CD4-positive, alpha-beta T cell (primary cell): Measurements from ENCODE around the gene MYO15B. TPM values are rescaled to one million over a fixed set of nuclear protein-coding genes. Genes with fewer than 3 reads are reported as not detected.
A peak's percentile ranks its signal among the peaks of the same experiment; 100 is the strongest.
"Not testable (repeated sequence)": the region's sequence is repeated elsewhere in the genome, so short reads cannot be mapped to it uniquely, and the experiment has no call there.

ENCODE experiments used
- ATAC-seq: fragments of 200-7000 bp; cut with Tn5 transposase; one replicate; pipeline ENCODE4 v1.10.0; 2022; ENCODE audit warnings: mild to moderate bottlenecking; ENCODE audit not compliant: poor library complexity
- CTCF ChIA-PET: fragments of 350-600 bp; sonication (Branson Sonifier 250); formaldehyde crosslinking; loops from one replicate; lab custom pipeline; 2021; ENCODE audit warnings: antibody characterized with exemption, inconsistent platforms; lab: Charles Lee
- POLR2A ChIA-PET: fragments of 350-600 bp; sonication (Branson Sonifier 250); formaldehyde crosslinking; loops from one replicate; lab custom pipeline; 2021; ENCODE audit warnings: antibody characterized with exemption, inconsistent platforms; lab: Charles Lee
- DNase-seq, 14 experiments: peaks; one replicate each; pipeline ENCODE4 v3.0.0-alpha.2; 2013 to 2020; ENCODE audit warnings: mixed read lengths in 2 of 14
- H3K27ac ChIP-seq, 2 donors: one replicate each; pipeline versions ENCODE4 v1.5.1 to v1.7.0; 2013; ENCODE audit warnings: low read length in 2 of 2, low read depth in 1 of 2, mild to moderate bottlenecking in 1 of 2
- H3K27me3 ChIP-seq, 2 experiments: 1 replicate in 1 of 2; 2 replicates in 1 of 2; pipeline versions ENCODE4 v1.6.1 to v1.7.0; 2013; ENCODE audit warnings: low read length in 2 of 2, control low read depth in 1 of 2, mild to moderate bottlenecking in 1 of 2, moderate library complexity in 1 of 2; ENCODE audit not compliant: insufficient read depth in 2 of 2, control insufficient read depth in 1 of 2
- H3K36me3 ChIP-seq: one replicate; pipeline ENCODE4 v1.6.1; 2013; ENCODE audit warnings: low read length, control low read depth; ENCODE audit not compliant: insufficient read depth
- H3K4me1 ChIP-seq: one replicate; pipeline ENCODE4 v1.6.1; 2013; ENCODE audit warnings: low read length, control low read depth; ENCODE audit not compliant: insufficient read depth
- H3K4me3 ChIP-seq: one replicate; pipeline ENCODE4 v1.5.1; 2013; ENCODE audit warnings: mild to moderate bottlenecking, low read length, moderate library complexity
- H3K9me3 ChIP-seq, 2 experiments: 1 replicate in 1 of 2; 2 replicates in 1 of 2; pipeline versions ENCODE4 v1.6.1 to v1.7.0; 2013; ENCODE audit warnings: low read length in 2 of 2, mild to moderate bottlenecking in 2 of 2, control low read depth in 1 of 2, moderate library complexity in 1 of 2; ENCODE audit not compliant: control insufficient read depth in 1 of 2, insufficient read depth in 1 of 2
- H3K27ac Mint-ChIP-seq: one replicate; pipeline ENCODE4 v1.8.0; 2020; ENCODE audit warnings: mixed read lengths
- H3K27me3 Mint-ChIP-seq: one replicate; pipeline ENCODE4 v1.8.0; 2021; ENCODE audit warnings: mixed read lengths
- H3K36me3 Mint-ChIP-seq: one replicate; pipeline ENCODE4 v1.8.0; 2021; ENCODE audit warnings: low read depth, mixed read lengths
- H3K4me1 Mint-ChIP-seq: one replicate; pipeline ENCODE4 v1.8.0; 2021; ENCODE audit warnings: low read depth, mixed read lengths
- H3K4me3 Mint-ChIP-seq: one replicate; pipeline ENCODE4 v1.8.0; 2020; ENCODE audit warnings: mild to moderate bottlenecking, mixed read lengths
- H3K9me3 Mint-ChIP-seq: one replicate; pipeline ENCODE4 v1.8.0; 2020; ENCODE audit warnings: mixed read lengths
- CTCF ChIP-seq: fragments of 200-600 bp; IDR thresholded peaks from one replicate; pipeline ENCODE4 v1.8.0; 2022; ENCODE audit warnings: antibody characterized with exemption, mild to moderate bottlenecking
- intact Hi-C, 2 experiments: fragments of 100-400 bp; cut with DNase I in 1 of 2; cut with micrococcal nuclease in 1 of 2; formaldehyde crosslinking; loops; one replicate each; pipeline versions ENCODE4 v1.15.1 to v1.9.0; 2023 to 2025; cut with DNase I, micrococcal nuclease
- total RNA-seq, 174 experiments: library from RNA in 2 of 174; stranded (reverse) in 2 of 174; gene quantifications; one replicate each; pipeline ENCODE4 v1.2.3 and lab custom pipeline; 2021 to 2026

MYO15B gene
- total RNA-seq, 2 experiments from 2014 or later, result 202 to 209 TPM

- no peaks in the 10 kb centered on the region for H3K36me3 ChIP-seq
- no peaks in the 10 kb centered on the region for H3K36me3 Mint-ChIP-seq
- H3K4me1 ChIP-seq, result peaks cover 32% of the 10 kb centered on the region
- no peak overlapping the region for H3K4me3 ChIP-seq
- no peak overlapping the region for H3K4me3 Mint-ChIP-seq
- peak overlapping the region; percentile 9 for H3K27ac Mint-ChIP-seq
- no peaks in the 10 kb centered on the region for H3K27me3 Mint-ChIP-seq
- H3K27me3 ChIP-seq, result no peaks in the 10 kb centered on the region
- intact Hi-C loops, result no loop called here
- H3K9me3 Mint-ChIP-seq, result no peaks in the 10 kb centered on the region
- ATAC-seq (no peak), DNase-seq (no peak)
- TF ChIP-seq CTCF, result no peak
- no peaks in the 10 kb centered on the region for H3K9me3 ChIP-seq
- ChIA-PET CTCF (no interaction called here), POLR2A (no interaction called here)
- peaks cover 11% of the 10 kb centered on the region for H3K4me1 Mint-ChIP-seq
- no peak overlapping the region for H3K27ac ChIP-seq
Measured at GRCh38 chr17:75591722-75592302, 4.2 kb downstream of the MYO15B start.

GRCh38 chr17:75592348-75593020 is 4.9 kb downstream of the MYO15B start:
- ChIA-PET CTCF (no interaction called here), POLR2A (no interaction called here)
- no peak for TF ChIP-seq CTCF
- Mint-ChIP-seq H3K27ac (no peak overlapping the region), H3K4me3 (no peak overlapping the region), H3K4me1 (peaks cover 11% of the 10 kb centered on the region), H3K36me3 (no peaks in the 10 kb centered on the region), H3K9me3 (no peaks in the 10 kb centered on the region), H3K27me3 (no peaks in the 10 kb centered on the region)
- no peak for ATAC-seq
- Histone ChIP-seq H3K9me3 (no peaks in the 10 kb centered on the region), H3K27me3 (no peaks in the 10 kb centered on the region), H3K4me1 (peaks cover 30% of the 10 kb centered on the region), H3K4me3 (no peak overlapping the region), H3K27ac (no peak overlapping the region), H3K36me3 (no peaks in the 10 kb centered on the region)
- DNase-seq, result no peak
- intact Hi-C loops, result no loop called here

DNA sequence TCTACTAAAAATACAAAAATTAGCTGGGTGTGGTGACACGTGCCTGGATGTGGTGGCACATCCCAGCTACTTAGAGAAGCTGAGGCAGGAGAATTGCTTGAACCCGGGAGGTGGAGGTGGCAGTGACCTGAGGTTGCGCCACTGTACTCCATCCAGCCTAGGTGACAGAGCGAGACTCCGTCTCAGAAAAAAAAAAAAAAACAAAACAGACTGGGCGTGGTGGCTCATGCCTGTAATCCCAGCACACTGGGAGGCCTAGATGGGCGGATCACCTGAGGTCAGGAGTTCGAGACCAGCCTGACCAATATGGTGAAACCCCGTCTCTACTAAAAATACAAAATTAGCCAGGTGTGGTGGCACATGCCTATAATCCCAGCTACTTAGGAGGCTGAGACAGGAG is 5.8 kb downstream of the MYO15B start:
- H3K4me3 Mint-ChIP-seq, POLR2A ChIA-PET, H3K36me3 Mint-ChIP-seq, H3K36me3 ChIP-seq, H3K27ac ChIP-seq, ATAC-seq, H3K27ac Mint-ChIP-seq, DNase-seq, H3K27me3 Mint-ChIP-seq, H3K27me3 ChIP-seq, H3K4me3 ChIP-seq, intact Hi-C loops, CTCF ChIA-PET, H3K9me3 Mint-ChIP-seq, H3K9me3 ChIP-seq: not testable (repeated sequence)
- peaks cover 11% of the 10 kb centered on the region for H3K4me1 Mint-ChIP-seq
- H3K4me1 ChIP-seq, result peaks cover 21% of the 10 kb centered on the region
